GM23338 (cell line): ENCODE results near the gene FNDC11. TPM values are rescaled to one million over a fixed set of nuclear protein-coding genes. Genes with fewer than 3 reads are reported as not detected.

Experiments used
- ATAC-seq: fragments of 200-7000 bp; cut with Tn5 transposase; 3 replicates; pipeline ENCODE4 v1.9.1; 2020
- DNase-seq: peaks from one replicate; pipeline ENCODE4 v3.0.0-alpha.2; 2015; ENCODE audit warnings: low spot score
- H2AFZ ChIP-seq: fragments of 200-600 bp; sonication (generic); 2 replicates; pipeline ENCODE4 v1.8.0; 2016; ENCODE audit warnings: antibody characterized with exemption, mild to moderate bottlenecking, moderate library complexity
- H3F3A ChIP-seq: fragments of 200-600 bp; sonication (generic); replicated peaks from 2 replicates; pipeline ENCODE4 v1.8.0; 2017; ENCODE audit warnings: antibody characterized with exemption, mixed run types, low read depth
- H3K27ac ChIP-seq: fragments of 200-600 bp; sonication (generic); 2 replicates; pipeline ENCODE4 v1.6.1; 2016; ENCODE audit warnings: low read depth
- H3K27me3 ChIP-seq: fragments of 200-600 bp; sonication (generic); 2 replicates; pipeline ENCODE4 v1.8.0; 2016; ENCODE audit warnings: mild to moderate bottlenecking, mixed run types, moderate library complexity; ENCODE audit not compliant: insufficient read depth
- H3K36me3 ChIP-seq: fragments of 200-600 bp; sonication (generic); 2 replicates; pipeline ENCODE4 v1.8.0; 2016; ENCODE audit warnings: mild to moderate bottlenecking; ENCODE audit not compliant: insufficient read depth
- H3K4me1 ChIP-seq: fragments of 200-600 bp; sonication (generic); 2 replicates; pipeline ENCODE4 v1.8.0; 2016; ENCODE audit warnings: mild to moderate bottlenecking, moderate library complexity; ENCODE audit not compliant: insufficient read depth
- H3K4me2 ChIP-seq: fragments of 200-600 bp; sonication (generic); 2 replicates; pipeline ENCODE4 v1.7.1; 2017; ENCODE audit warnings: mixed run types
- H3K4me3 ChIP-seq: fragments of 200-600 bp; sonication (generic); 2 replicates; pipeline ENCODE4 v1.6.1; 2016; ENCODE audit warnings: mixed run types
- H3K79me2 ChIP-seq: fragments of 200-600 bp; sonication (generic); replicated peaks from 2 replicates; pipeline ENCODE4 v1.8.0; 2017; ENCODE audit warnings: mild to moderate bottlenecking; ENCODE audit not compliant: insufficient read depth
- H3K9me2 ChIP-seq: fragments of 200-600 bp; sonication (generic); 2 replicates; pipeline ENCODE4 v1.8.0; 2017; ENCODE audit not compliant: insufficient read depth
- H4K20me1 ChIP-seq: fragments of 200-600 bp; sonication (generic); replicated peaks from 2 replicates; pipeline ENCODE4 v1.8.0; 2017; ENCODE audit warnings: mild to moderate bottlenecking; ENCODE audit not compliant: insufficient read depth
- H3K27ac Mint-ChIP-seq: 2 replicates; pipeline ENCODE4 v1.8.0; 2020; ENCODE audit warnings: inconsistent platforms, mild to moderate bottlenecking, moderate library complexity, mixed read lengths
- H3K27me3 Mint-ChIP-seq: 3 replicates; pipeline ENCODE4 v1.8.0; 2022; ENCODE audit warnings: low read depth, mild to moderate bottlenecking, moderate library complexity, mixed read lengths, inconsistent platforms; ENCODE audit not compliant: insufficient read depth, poor library complexity
- H3K36me3 Mint-ChIP-seq: 3 replicates; pipeline ENCODE4 v1.8.0; 2021; ENCODE audit warnings: low read depth, mild to moderate bottlenecking, inconsistent platforms, moderate library complexity, mixed read lengths
- H3K4me1 Mint-ChIP-seq: 3 replicates; pipeline ENCODE4 v1.8.0; 2020; ENCODE audit warnings: mild to moderate bottlenecking, inconsistent platforms, mixed read lengths
- H3K4me3 Mint-ChIP-seq: 3 replicates; pipeline ENCODE4 v1.8.0; 2021; ENCODE audit warnings: moderate library complexity, mild to moderate bottlenecking, inconsistent platforms, mixed read lengths
- H3K9me3 Mint-ChIP-seq: 3 replicates; pipeline ENCODE4 v1.8.0; 2020; ENCODE audit warnings: moderate library complexity, mild to moderate bottlenecking, inconsistent platforms, mixed read lengths
- CREB1 ChIP-seq: fragments of 250-450 bp; sonication (Bioruptor Pico); IDR thresholded peaks from 2 replicates; pipeline ENCODE4 v1.5.0; 2020; ENCODE audit warnings: low read depth, mild to moderate bottlenecking, moderate library complexity
- CTCF ChIP-seq, 2 experiments: fragments of 200-600 bp in 1 of 2; sonication (generic) in 1 of 2; conservative IDR thresholded peaks; 2 replicates each; pipeline versions ENCODE4 v1.5.1 to v1.6.1; 2016 to 2017; ENCODE audit warnings: antibody characterized with exemption in 2 of 2, low read depth in 2 of 2, mild to moderate bottlenecking in 2 of 2, moderate library complexity in 1 of 2
- ETS1 ChIP-seq: IDR thresholded peaks from 2 replicates; pipeline ENCODE4 v1.6.1; 2016; ENCODE audit warnings: antibody characterized with exemption
- EZH2 ChIP-seq: fragments of 200-600 bp; sonication (generic); IDR thresholded peaks from one replicate; pipeline ENCODE4 v1.8.0; 2017; ENCODE audit warnings: antibody characterized with exemption, mild to moderate bottlenecking, low read depth; ENCODE audit not compliant: unreplicated experiment
- NANOG ChIP-seq: IDR thresholded peaks from 2 replicates; pipeline ENCODE4 v1.6.1; 2016; ENCODE audit warnings: antibody characterized with exemption, borderline replicate concordance
- REST ChIP-seq: IDR thresholded peaks from one replicate; pipeline ENCODE4 v1.6.1; 2018; ENCODE audit warnings: antibody characterized with exemption; ENCODE audit not compliant: unreplicated experiment
- STAT1 ChIP-seq: IDR thresholded peaks from one replicate; pipeline ENCODE4 v1.6.1; 2016; ENCODE audit warnings: antibody characterized with exemption; ENCODE audit not compliant: unreplicated experiment
- ZNF331 ChIP-seq: fragments of 250-450 bp; sonication (Bioruptor Pico); IDR thresholded peaks from 2 replicates; pipeline ENCODE4 v1.5.0; 2020; ENCODE audit warnings: low read depth, mild to moderate bottlenecking, moderate library complexity
- ZNF462 ChIP-seq: fragments of 250-450 bp; sonication (Bioruptor Pico); IDR thresholded peaks from 2 replicates; pipeline ENCODE4 v1.5.0; 2020; ENCODE audit warnings: mild to moderate bottlenecking, moderate library complexity
- polyA plus RNA-seq: library from polyadenylated mRNA; unstranded; fragments of >200 nt; fragmentation: Nextera tagmentation; extraction: Ambion mirVana; gene quantifications from 2 replicates; pipeline ENCODE4 v1.2.1, GENCODE V29; 2016
- total RNA-seq: library from RNA; depleted of rRNA; stranded (reverse); fragments of >200 nt; shearing (Covaris generic); gene quantifications from 2 replicates; pipeline ENCODE4 v1.2.3, GENCODE V29; 2014

The FNDC11 gene
- total and polyA plus RNA-seq, 2 experiments from 2014 or later: 3.4 to 5.3 TPM

- Mint-ChIP-seq H3K27ac (no peak within 1 kb of the TSS), H3K36me3 (no peaks in the 10 kb centered on the region), H3K4me3 (peak within 1 kb of the TSS; percentile 60), H3K4me1 (peaks cover 5% of the 10 kb centered on the region; the same call in 2 of the 3 replicates), H3K9me3 (no peaks in the 10 kb centered on the region), H3K27me3 (peaks cover 11% of the 10 kb centered on the region)
- H3K27me3 ChIP-seq: no peaks in the 10 kb centered on the region
- no peaks in the 10 kb centered on the region for H3K36me3 ChIP-seq
- H3K4me2 ChIP-seq: peak within 1 kb of the TSS; percentile 84
- TF ChIP-seq CREB1 (CRISPR knock-in tag) (no peak), ZNF462 (CRISPR knock-in tag) (no peak), NANOG (no peak), STAT1 (no peak), EZH2 (no peak), REST (no peak), ETS1 (no peak), CTCF (conservative IDR thresholded peaks at IDR 0.05; ENCODE audit: low read depth in 2 of 2) (no peak), ZNF331 (CRISPR knock-in tag) (no peak)
- H2AFZ ChIP-seq: peak within 1 kb of the TSS; percentile 96
- H3K4me3 ChIP-seq: peak within 1 kb of the TSS; percentile 51; the same call in 1 of the 2 replicates
- DNase-seq: no peak
- no peaks in the 10 kb centered on the region for H3K9me2 ChIP-seq
- ATAC-seq: no peak
- H3F3A ChIP-seq: peaks cover under 1% of the 10 kb centered on the region; the same call in 1 of the 2 replicates
- H3K79me2 ChIP-seq: no peaks in the 10 kb centered on the region
- H3K4me1 ChIP-seq: no peaks in the 10 kb centered on the region
- no peaks in the 10 kb centered on the region for H4K20me1 ChIP-seq
- no peak within 1 kb of the TSS for H3K27ac ChIP-seq
These were observed 16.9 kb upstream of the FNDC11 start, which contains the start of gene PTK6 for GRCh38 chr20:63536997-63537524. TSS of gene PTK6 (minus strand) at chr20:63537376. CDS start at chr20:63537314, 62 bp downstream.
